Left lung (tissue), 10 donors: ENCODE measurements around the gene VSIG2. TPM values are rescaled to one million over a fixed set of nuclear protein-coding genes. Genes with fewer than 3 reads are reported as not detected.
"Not testable (repeated sequence)": the region's sequence is repeated elsewhere in the genome, so short reads cannot be mapped to it uniquely, and the experiment has no call there.

Experiments used
- ATAC-seq: fragments of 200-7000 bp; cut with Tn5 transposase; one replicate; pipeline ENCODE4 v1.9.1; 2020; ENCODE audit warnings: moderate library complexity
- DNase-seq, 4 donors: peaks; one replicate each; pipeline ENCODE4 v3.0.0-alpha.2; 2013 to 2020
- H3K27ac ChIP-seq, 2 donors: fragments of 200-600 bp; sonication (generic) in 1 of 2; one replicate each; pipeline versions ENCODE4 v1.5.0 to v1.8.0; 2020 to 2021
- H3K27me3 ChIP-seq, 2 donors: fragments of 200-600 bp; sonication (generic) in 1 of 2; one replicate each; pipeline versions ENCODE4 v1.5.0 to v1.8.0; 2020 to 2021
- H3K36me3 ChIP-seq, 2 donors: fragments of 200-600 bp; sonication (generic) in 1 of 2; one replicate each; pipeline versions ENCODE4 v1.5.0 to v1.8.0; 2020 to 2021
- H3K4me1 ChIP-seq, 2 donors: fragments of 200-600 bp; one replicate each; pipeline ENCODE4 v1.8.0; 2021
- H3K4me3 ChIP-seq, 2 donors: fragments of 200-600 bp; sonication (generic) in 1 of 2; one replicate each; pipeline versions ENCODE4 v1.5.0 to v1.8.0; 2020 to 2021; ENCODE audit warnings: mild to moderate bottlenecking in 1 of 2
- H3K9me3 ChIP-seq, 2 donors: fragments of 200-600 bp; sonication (generic) in 1 of 2; one replicate each; pipeline versions ENCODE4 v1.5.0 to v1.8.0; 2020 to 2021
- intact Hi-C, 2 donors: fragments of 100-400 bp; cut with DNase I; formaldehyde crosslinking; loops; one replicate each; pipeline versions ENCODE4 v1.11.2 to v1.14.2; 2022
- polyA plus RNA-seq, 6 donors: library from polyadenylated mRNA; unstranded; fragments of 120-200 nt; gene quantifications; one replicate each; pipeline ENCODE4 v1.2.1, GENCODE V29; 2013; ENCODE audit not compliant: insufficient read length in 6 of 6
- total RNA-seq, 2 donors: library from RNA; stranded (reverse); fragmentation: NEBNext Ultra II Directional; extraction: Animal tissue kit (Norgen Biotek cat#: 25700); gene quantifications; one replicate each; pipeline ENCODE4 v1.2.1, GENCODE V29; 2021
- TF ChIP-seq, protein P1 (sequence below), 2 donors: fragments of 200-600 bp; sonication (generic) in 1 of 2; IDR thresholded peaks; one replicate each; pipeline versions ENCODE4 v1.5.0 to v1.8.0; 2021; ENCODE audit warnings: antibody characterized with exemption in 2 of 2
- donor health status: DM: no; HTN: yes; CAD: no.
- donor health status: DM: no; HTN: no; CAD: no.

The VSIG2 gene
- total and polyA plus RNA-seq, 8 donors: 16.0 to 35.6 (median 27.5) TPM

DNA sequence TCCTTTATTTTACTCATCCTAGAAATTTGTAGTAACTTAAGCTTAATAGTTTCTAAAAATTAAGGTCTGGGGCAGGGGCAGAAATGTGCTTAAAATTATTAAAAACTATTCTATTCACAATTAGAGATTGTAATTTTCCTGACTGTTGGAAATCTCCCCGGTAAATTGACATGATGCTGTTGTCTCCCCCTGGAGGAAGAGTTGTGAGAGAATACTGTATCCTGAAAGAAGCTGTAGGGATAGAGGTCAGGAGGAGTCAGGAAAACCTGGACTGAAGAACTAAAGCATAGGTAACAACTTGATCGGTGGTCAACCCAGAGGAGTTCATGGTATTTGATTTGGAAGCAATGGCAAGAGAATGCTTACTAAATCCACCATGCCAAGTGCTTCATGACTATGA is 26.2 kb upstream of the VSIG2 start:
- Histone ChIP-seq H3K27ac (no peak overlapping the region), H3K27me3 (no peaks in the 10 kb centered on the region), H3K4me1 (no peaks in the 10 kb centered on the region), H3K36me3 (no peaks in the 10 kb centered on the region), H3K9me3 (no peaks in the 10 kb centered on the region), H3K4me3 (no peak overlapping the region)
- ATAC-seq (no peak), DNase-seq (no peak)
- intact Hi-C loops: no loop called here
- TF ChIP-seq, protein P1, sequence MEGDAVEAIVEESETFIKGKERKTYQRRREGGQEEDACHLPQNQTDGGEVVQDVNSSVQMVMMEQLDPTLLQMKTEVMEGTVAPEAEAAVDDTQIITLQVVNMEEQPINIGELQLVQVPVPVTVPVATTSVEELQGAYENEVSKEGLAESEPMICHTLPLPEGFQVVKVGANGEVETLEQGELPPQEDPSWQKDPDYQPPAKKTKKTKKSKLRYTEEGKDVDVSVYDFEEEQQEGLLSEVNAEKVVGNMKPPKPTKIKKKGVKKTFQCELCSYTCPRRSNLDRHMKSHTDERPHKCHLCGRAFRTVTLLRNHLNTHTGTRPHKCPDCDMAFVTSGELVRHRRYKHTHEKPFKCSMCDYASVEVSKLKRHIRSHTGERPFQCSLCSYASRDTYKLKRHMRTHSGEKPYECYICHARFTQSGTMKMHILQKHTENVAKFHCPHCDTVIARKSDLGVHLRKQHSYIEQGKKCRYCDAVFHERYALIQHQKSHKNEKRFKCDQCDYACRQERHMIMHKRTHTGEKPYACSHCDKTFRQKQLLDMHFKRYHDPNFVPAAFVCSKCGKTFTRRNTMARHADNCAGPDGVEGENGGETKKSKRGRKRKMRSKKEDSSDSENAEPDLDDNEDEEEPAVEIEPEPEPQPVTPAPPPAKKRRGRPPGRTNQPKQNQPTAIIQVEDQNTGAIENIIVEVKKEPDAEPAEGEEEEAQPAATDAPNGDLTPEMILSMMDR (IDR thresholded peaks at IDR 0.05): no peak

DNA sequence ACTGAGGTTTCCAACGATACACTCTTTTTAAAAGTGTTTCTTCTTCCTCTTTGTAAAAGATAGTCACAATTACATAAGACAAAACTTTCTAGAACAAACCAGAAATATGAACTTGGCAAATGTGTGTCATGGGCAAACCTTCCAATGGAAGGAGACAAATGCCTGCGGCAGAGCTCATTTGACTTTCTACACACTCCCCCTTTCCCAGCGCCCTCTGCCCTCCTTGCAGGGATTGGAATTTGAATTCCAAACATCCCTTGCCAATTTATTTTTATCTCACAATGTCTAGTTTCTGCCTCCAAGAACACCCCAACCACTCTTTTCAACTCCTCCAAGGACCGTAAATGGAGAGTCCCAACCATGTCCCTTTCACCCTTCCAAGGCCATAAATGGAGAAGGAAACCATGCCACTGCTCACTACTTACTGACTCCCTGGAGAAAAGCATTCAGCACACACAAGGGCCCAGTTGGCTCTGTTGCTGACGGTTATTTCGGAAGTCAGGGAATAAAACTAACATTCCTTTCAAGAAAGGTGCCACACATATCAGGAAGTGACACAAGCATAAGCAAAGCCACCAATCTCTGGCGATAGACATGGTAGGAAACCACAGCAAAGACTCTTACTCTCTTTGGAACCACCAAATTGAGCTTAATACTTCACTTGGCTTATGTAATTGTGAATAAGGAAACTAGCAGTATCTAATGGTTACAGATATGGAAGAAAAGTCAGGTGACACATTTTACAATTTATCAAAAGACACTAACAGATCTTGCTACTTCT is 25.0 kb upstream of the VSIG2 start:
- Histone ChIP-seq H3K9me3 (no peaks in the 10 kb centered on the region), H3K27me3 (no peaks in the 10 kb centered on the region), H3K27ac (no peak overlapping the region), H3K4me3 (no peak overlapping the region), H3K4me1 (no peaks in the 10 kb centered on the region), H3K36me3 (peaks cover 0 to 4% of the 10 kb centered on the region in 2 donors)
- intact Hi-C loops: no loop called here
- no peak for ATAC-seq
- DNase-seq: no peak
- TF ChIP-seq, protein P1 (IDR thresholded peaks at IDR 0.05): no peak

DNA sequence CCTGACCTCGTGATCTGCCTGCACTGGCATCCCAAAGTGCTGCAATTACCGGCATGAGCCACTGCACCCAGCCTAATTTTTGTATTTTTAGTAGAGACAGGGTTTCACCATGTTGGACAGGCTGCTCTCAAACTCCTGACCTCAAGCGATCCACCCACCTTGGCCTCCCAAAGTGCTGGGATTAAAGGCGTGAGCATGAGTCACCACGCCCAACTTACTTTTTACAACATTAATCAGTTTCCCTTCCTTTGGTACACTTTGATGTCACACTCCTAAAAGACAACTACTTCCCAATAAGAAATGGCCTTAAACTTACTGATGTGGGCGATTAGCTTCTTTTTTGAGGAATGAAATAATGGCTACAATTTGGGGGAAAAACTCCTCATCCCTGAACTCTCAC is 18.9 kb upstream of the VSIG2 start:
- peaks cover 0 to 27% of the 10 kb centered on the region in 2 donors for H3K36me3 ChIP-seq
- ATAC-seq, H3K4me3 ChIP-seq, DNase-seq, H3K4me1 ChIP-seq, H3K27ac ChIP-seq, H3K9me3 ChIP-seq, intact Hi-C loops, H3K27me3 ChIP-seq: not testable (repeated sequence)

DNA sequence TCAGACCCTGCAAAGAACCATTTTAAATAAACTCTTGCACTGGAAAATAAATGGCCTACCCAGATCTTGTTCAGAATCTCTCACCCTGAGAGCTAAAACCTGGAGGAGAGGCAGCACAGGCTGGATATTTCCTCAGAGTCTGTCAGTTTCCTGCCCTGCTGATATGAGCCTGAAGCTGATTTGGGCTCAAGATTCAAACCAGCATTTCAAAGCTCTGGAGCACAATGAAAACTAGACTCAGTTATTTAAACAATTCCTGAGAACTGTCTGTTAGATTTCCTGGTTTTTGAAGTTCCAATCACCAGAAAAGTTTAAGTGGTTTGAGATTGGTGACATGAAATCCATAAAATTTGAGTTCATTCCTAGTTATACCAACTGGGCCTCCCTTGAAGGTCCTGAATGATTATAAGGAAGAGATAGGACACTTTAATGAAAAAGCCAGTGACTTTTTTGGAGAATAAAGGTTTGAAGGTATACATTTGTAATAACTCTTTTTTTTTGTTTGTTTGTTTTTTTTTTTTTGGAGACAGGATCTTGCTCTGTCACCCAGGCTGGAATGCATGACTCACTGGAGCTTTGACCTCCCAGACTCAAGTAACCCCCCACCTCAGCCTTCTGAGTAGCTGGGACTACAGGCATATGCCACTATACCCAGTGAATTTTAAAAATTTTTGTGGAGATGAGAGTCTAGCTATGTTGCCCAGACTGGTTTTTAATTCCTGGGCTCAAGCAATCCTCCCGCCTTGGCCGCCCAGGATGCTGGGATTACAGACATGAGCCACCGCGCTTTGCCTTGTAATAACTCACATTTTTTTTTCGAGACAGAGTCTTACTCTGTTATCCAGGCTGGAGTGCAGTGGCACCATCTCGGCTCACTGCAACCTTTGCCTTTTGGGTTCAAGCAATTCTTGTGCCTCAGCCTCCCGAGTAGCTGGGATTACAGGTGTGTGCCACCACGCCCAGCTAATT is 18.0 kb upstream of the VSIG2 start:
- Histone ChIP-seq H3K36me3 (peaks cover 0 to 27% of the 10 kb centered on the region in 2 donors), H3K27ac (peak overlapping the region in 1 of 2 donors; percentile 39), H3K4me1 (peaks cover 3 to 5% of the 10 kb centered on the region in 2 donors), H3K27me3 (no peaks in the 10 kb centered on the region), H3K4me3 (no peak overlapping the region), H3K9me3 (no peaks in the 10 kb centered on the region)
- TF ChIP-seq, protein P1 (IDR thresholded peaks at IDR 0.05): no peak
- ATAC-seq: peak; percentile 21
- no peak for DNase-seq
- intact Hi-C loops: no loop called here

DNA sequence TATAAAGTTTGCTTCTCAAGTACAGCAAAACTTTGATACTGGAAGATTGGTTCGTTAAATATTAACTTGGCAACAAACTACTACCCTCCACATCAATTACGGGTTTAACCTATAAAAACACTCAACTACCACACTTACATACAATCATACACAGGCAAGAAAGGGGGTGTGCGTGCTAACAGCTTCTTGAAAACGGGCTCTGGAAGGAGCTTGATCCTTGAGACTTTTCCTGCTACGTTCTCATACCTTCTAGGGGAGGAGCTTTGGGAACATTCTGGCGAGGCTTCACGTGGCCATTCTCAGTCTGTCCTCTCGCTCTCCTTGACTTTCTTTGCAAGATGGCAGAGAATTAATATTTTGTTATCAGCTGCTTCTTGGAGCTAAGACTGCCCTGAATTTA is 16.9 kb upstream of the VSIG2 start:
- intact Hi-C loops: no loop called here
- H3K36me3 ChIP-seq: peaks cover 0 to 27% of the 10 kb centered on the region in 2 donors
- peak overlapping the region in 1 of 2 donors; percentile 39 for H3K27ac ChIP-seq
- DNase-seq (no peak), ATAC-seq (peak; percentile 85)
- no peaks in the 10 kb centered on the region for H3K9me3 ChIP-seq
- H3K27me3 ChIP-seq: no peaks in the 10 kb centered on the region
- no peak overlapping the region for H3K4me3 ChIP-seq
- H3K4me1 ChIP-seq: peaks cover 7 to 11% of the 10 kb centered on the region in 2 donors
- TF ChIP-seq, protein P1 (IDR thresholded peaks at IDR 0.05): no peak
